HCT116 (cell line): ENCODE data around the gene PSORS1C1. TPM values are rescaled to one million over a fixed set of nuclear protein-coding genes. Genes with fewer than 3 reads are reported as not detected.

Experiments used
- ATAC-seq: fragments of 200-7000 bp; cut with Tn5 transposase; 2 replicates; pipeline ENCODE4 v1.9.1; 2020; ENCODE audit warnings: mild to moderate bottlenecking, moderate library complexity
- BruUV-seq: library from RNA; stranded (reverse); fragments of 400-500 nt; replicated peaks from 2 replicates; lab custom pipeline; 2021; lab: Mats Ljungman, UMichigan
- CTCF ChIA-PET: fragments of 300-600 bp; sonication (Branson Sonifier 250); formaldehyde crosslinking; loops from one replicate; lab custom pipeline; 2021; ENCODE audit warnings: antibody characterized with exemption; lab: Charles Lee
- POLR2A ChIA-PET: fragments of 300-600, 350-600 bp; sonication (Branson Sonifier 250); formaldehyde crosslinking; loops from one replicate; lab custom pipeline; 2021; ENCODE audit warnings: antibody characterized with exemption; lab: Charles Lee
- RAD21 ChIA-PET, 2 experiments: fragments of 300-600 bp; sonication (Branson Sonifier 250); formaldehyde crosslinking; loops; one replicate each; lab custom pipeline; 2023; ENCODE audit warnings: low total read pairs in 2 of 2; ENCODE audit not compliant: uncharacterized antibody in 2 of 2, unreplicated experiment in 2 of 2, low non-redundant PET in 1 of 2; lab: Charles Lee
- DNase-seq: peaks from one replicate; pipeline ENCODE4 v3.0.0-alpha.2; 2010; ENCODE audit warnings: low read depth, low spot score
- H2AFZ ChIP-seq: fragments of 200-600 bp; shearing (Covaris generic), sonication (generic); 2 replicates; pipeline ENCODE4 v1.6.1; 2017; ENCODE audit warnings: low read depth, mixed run types, mixed read lengths, antibody characterized with exemption, low read length; ENCODE audit not compliant: poor library complexity, severe bottlenecking
- H3K27ac ChIP-seq: 2 replicates; pipeline ENCODE4 v1.5.1; 2012; ENCODE audit warnings: low read depth, low read length
- H3K27me3 ChIP-seq: fragments of 200-600 bp; sonication (generic); 2 replicates; pipeline ENCODE4 v1.6.1; 2016; ENCODE audit warnings: mixed run types, low read length, mixed read lengths; ENCODE audit not compliant: insufficient read depth
- H3K36me3 ChIP-seq, 2 experiments: fragments of 200-500 bp in 1 of 2; fragments of 200-600 bp in 1 of 2; sonication (Bioruptor generic) in 1 of 2; sonication (generic) in 1 of 2; 2 replicates each; pipeline versions ENCODE4 v1.5.1 to v1.6.1; 2014 to 2016; ENCODE audit warnings: low read length in 2 of 2, inconsistent platforms in 1 of 2, mixed read lengths in 1 of 2, mixed run types in 1 of 2; ENCODE audit not compliant: insufficient read depth in 2 of 2, control insufficient read depth in 1 of 2
- H3K4me1 ChIP-seq, 2 experiments: fragments of 200-600 bp in 1 of 2; sonication (generic) in 1 of 2; 2 replicates each; pipeline versions ENCODE4 v1.5.1 to v1.6.1; 2012 to 2017; ENCODE audit warnings: low read length in 2 of 2, inconsistent platforms in 1 of 2, mild to moderate bottlenecking in 1 of 2, mixed read lengths in 1 of 2, mixed run types in 1 of 2, moderate library complexity in 1 of 2; ENCODE audit not compliant: insufficient read depth in 2 of 2, control insufficient read depth in 1 of 2
- H3K4me2 ChIP-seq: fragments of 200-600 bp; sonication (generic); 2 replicates; pipeline ENCODE4 v1.6.1; 2017; ENCODE audit warnings: mixed run types, low read length, mixed read lengths
- H3K4me3 ChIP-seq, 2 experiments: fragments of 200-600 bp in 1 of 2; sonication (generic) in 1 of 2; replicated peaks in 1 of 2; 2 replicates each; pipeline ENCODE4 v1.5.1; 2011 to 2016; ENCODE audit warnings: low read length in 2 of 2, control low read depth in 1 of 2, low read depth in 1 of 2, mild to moderate bottlenecking in 1 of 2, mixed read lengths in 1 of 2, mixed run types in 1 of 2
- H3K79me2 ChIP-seq: fragments of 200-600 bp; sonication (generic); 2 replicates; pipeline ENCODE4 v1.6.1; 2017; ENCODE audit warnings: mild to moderate bottlenecking, mixed run types, low read length, moderate library complexity, mixed read lengths; ENCODE audit not compliant: insufficient read depth
- H3K9ac ChIP-seq: fragments of 200-600 bp; sonication (generic); 2 replicates; pipeline ENCODE4 v1.6.1; 2016; ENCODE audit warnings: low read length, mixed read lengths
- H3K9me2 ChIP-seq: fragments of 200-600 bp; sonication (generic), shearing (Covaris generic); 2 replicates; pipeline ENCODE4 v1.6.1; 2017; ENCODE audit warnings: mixed run types, mild to moderate bottlenecking, moderate library complexity; ENCODE audit not compliant: insufficient read depth
- H3K9me3 ChIP-seq, 2 experiments: fragments of 200-500 bp in 1 of 2; fragments of 200-600 bp in 1 of 2; sonication (Bioruptor generic) in 1 of 2; sonication (generic) in 1 of 2; 2 replicates each; pipeline ENCODE4 v1.6.1; 2014 to 2017; ENCODE audit warnings: low read length in 2 of 2, mixed read lengths in 2 of 2, inconsistent platforms in 1 of 2, low read depth in 1 of 2, mild to moderate bottlenecking in 1 of 2, mixed run types in 1 of 2, moderate library complexity in 1 of 2; ENCODE audit not compliant: control insufficient read depth in 1 of 2, insufficient read depth in 1 of 2
- H4K20me1 ChIP-seq: fragments of 200-600 bp; sonication (generic), shearing (Covaris generic); 2 replicates; pipeline ENCODE4 v1.6.1; 2017; ENCODE audit warnings: mixed run types, mild to moderate bottlenecking, moderate library complexity; ENCODE audit not compliant: insufficient read depth
- CEBPB ChIP-seq: IDR thresholded peaks from 2 replicates; pipeline ENCODE4 v1.6.1; 2012; ENCODE audit warnings: low read depth
- CTCF ChIP-seq, 3 experiments: fragments of 200-600 bp in 1 of 3; sonication (generic) in 1 of 3; IDR thresholded peaks in 2 of 3; conservative IDR thresholded peaks in 1 of 3; 2 replicates each; pipeline ENCODE4 v1.5.1; 2012 to 2017; ENCODE audit warnings: low read depth in 2 of 3, low read length in 2 of 3, antibody characterized with exemption in 1 of 3, borderline replicate concordance in 1 of 3, control low read depth in 1 of 3, mild to moderate bottlenecking in 1 of 3, mixed read lengths in 1 of 3, mixed run types in 1 of 3, moderate library complexity in 1 of 3; ENCODE audit not compliant: insufficient read depth in 1 of 3
- ELF1 ChIP-seq: IDR thresholded peaks from 2 replicates; pipeline ENCODE4 v1.6.1; 2012; ENCODE audit warnings: low read depth, borderline replicate concordance
- FOSL1 ChIP-seq: IDR thresholded peaks from 2 replicates; pipeline ENCODE4 v1.6.1; 2012; ENCODE audit warnings: low read depth
- ZBTB33 ChIP-seq: IDR thresholded peaks from 2 replicates; pipeline ENCODE4 v1.6.1; 2011; ENCODE audit warnings: mild to moderate bottlenecking, low read length, moderate library complexity; ENCODE audit not compliant: insufficient replicate concordance; ENCODE audit errors: extremely low read depth
- intact Hi-C: fragments of 100-400 bp; cut with micrococcal nuclease; formaldehyde crosslinking; loops from 2 replicates; pipeline ENCODE4 v1.10.0; 2022
- total RNA-seq: library from RNA; stranded (reverse); gene quantifications from one replicate; pipeline ENCODE4 v1.2.1, GENCODE V29; 2021; ENCODE audit not compliant: unreplicated experiment

Gene PSORS1C1
- total RNA-seq, 1 experiment from 2014 or later: 9.8 TPM

- Histone ChIP-seq H3K36me3 (0 out of 4 replicates have a peak, but pooled peaks cover 0 to 3% of the 10 kb centered on the region in 2 experiments), H3K79me2 (no peaks in the 10 kb centered on the region), H3K27ac (no peak overlapping the region), H3K4me1 (peaks cover 4 to 13% of the 10 kb centered on the region in 2 experiments; a peak in 3 of 4 replicates), H3K4me2 (no peak overlapping the region), H3K9me3 (no peaks in the 10 kb centered on the region), H4K20me1 (no peaks in the 10 kb centered on the region), H3K27me3 (no peaks in the 10 kb centered on the region), H2AFZ (no peak overlapping the region), H3K9me2 (no peaks in the 10 kb centered on the region), H3K9ac (no peak overlapping the region), H3K4me3 (no peak overlapping the region)
- no peak for ATAC-seq
- intact Hi-C loops: no loop called here
- ChIA-PET POLR2A (no interaction called here), CTCF (interaction anchor here (0.7 to 1.0 kb wide), 2 partner anchors 8 to 227 kb away, joined by 3 to 4 read pairs; no protein-coding TSS in a partner anchor), RAD21 (no interaction called here)
- TF ChIP-seq CTCF (IDR thresholded peaks at IDR 0.05 in 2 of 3, conservative IDR thresholded peaks at IDR 0.05 in 1 of 3; ENCODE audit: borderline replicate concordance in 1 of 3, insufficient read depth in 1 of 3, low read depth in 2 of 3, low read length in 2 of 3): no peak
- TF ChIP-seq FOSL1: no peak
- TF ChIP-seq ZBTB33: no peak
- TF ChIP-seq CEBPB: no peak
- no peak for TF ChIP-seq ELF1
- no peak for DNase-seq
- no TSS peak for BruUV-seq
Observed at GRCh38 chr6:31139599-31139998, 25.0 kb downstream of the PSORS1C1 start.
